ENCODE results near the gene PHAX.

DNA sequence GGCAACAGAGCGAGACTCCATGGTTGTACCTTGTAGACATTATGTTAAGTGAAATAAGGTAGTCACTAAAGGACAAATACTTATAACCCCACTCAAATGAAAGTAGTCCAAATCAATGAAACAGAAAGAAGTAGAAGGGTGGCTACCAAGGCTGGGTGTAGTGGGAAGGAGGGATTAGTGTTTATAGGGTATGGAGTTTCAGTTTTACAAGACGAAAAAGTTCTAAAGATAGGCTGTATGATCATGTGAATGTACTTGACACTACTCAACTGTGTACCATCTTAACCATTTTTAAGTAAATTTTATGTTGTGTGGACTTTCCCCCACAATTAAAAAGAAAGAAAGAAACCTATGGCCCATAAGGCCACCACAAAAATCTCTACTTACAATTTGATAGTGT lies 37.9 kb upstream of the PHAX start:
- TF ChIP-seq, protein P1, sequence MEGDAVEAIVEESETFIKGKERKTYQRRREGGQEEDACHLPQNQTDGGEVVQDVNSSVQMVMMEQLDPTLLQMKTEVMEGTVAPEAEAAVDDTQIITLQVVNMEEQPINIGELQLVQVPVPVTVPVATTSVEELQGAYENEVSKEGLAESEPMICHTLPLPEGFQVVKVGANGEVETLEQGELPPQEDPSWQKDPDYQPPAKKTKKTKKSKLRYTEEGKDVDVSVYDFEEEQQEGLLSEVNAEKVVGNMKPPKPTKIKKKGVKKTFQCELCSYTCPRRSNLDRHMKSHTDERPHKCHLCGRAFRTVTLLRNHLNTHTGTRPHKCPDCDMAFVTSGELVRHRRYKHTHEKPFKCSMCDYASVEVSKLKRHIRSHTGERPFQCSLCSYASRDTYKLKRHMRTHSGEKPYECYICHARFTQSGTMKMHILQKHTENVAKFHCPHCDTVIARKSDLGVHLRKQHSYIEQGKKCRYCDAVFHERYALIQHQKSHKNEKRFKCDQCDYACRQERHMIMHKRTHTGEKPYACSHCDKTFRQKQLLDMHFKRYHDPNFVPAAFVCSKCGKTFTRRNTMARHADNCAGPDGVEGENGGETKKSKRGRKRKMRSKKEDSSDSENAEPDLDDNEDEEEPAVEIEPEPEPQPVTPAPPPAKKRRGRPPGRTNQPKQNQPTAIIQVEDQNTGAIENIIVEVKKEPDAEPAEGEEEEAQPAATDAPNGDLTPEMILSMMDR (IDR thresholded peaks at IDR 0.05) = no peak
- no peak for TF ChIP-seq POLR2AphosphoS5 (IDR thresholded peaks at IDR 0.05)
- no peak for TF ChIP-seq POLR2A (IDR thresholded peaks at IDR 0.05; ENCODE audit: low read depth)
- TF ChIP-seq EP300 (IDR thresholded peaks at IDR 0.05) = no peak
